ENCODE data around the gene ILF2.

ILF2 gene

GRCh38 chr1:153619171-153619570, 51.6 kb downstream of the ILF2 start:
- no peak for TF ChIP-seq CTCF (IDR thresholded peaks at IDR 0.05; ENCODE audit: control extremely low read depth, extremely low read depth, low read depth, missing control alignments)
- ChIA-PET CTCF (interaction anchor here (1.2 to 9.1 kb wide), 13 partner anchors 10 to 69 kb away, joined by 3 to 136 read pairs (median 6); partner anchors contain the start of genes S100A1 and S100A13), POLR2A (no interaction called here)
- no peak for DNase-seq (ENCODE audit: extremely low spot score)

- ChIA-PET CTCF (interaction anchor here (0.8 to 9.1 kb wide), 18 partner anchors 10 to 107 kb away, joined by 3 to 136 read pairs (median 6); partner anchors contain the start of genes S100A1 and S100A13), POLR2A (no interaction called here)
- DNase-seq (ENCODE audit: extremely low spot score) = peak; percentile 34
- peak; percentile 83 for TF ChIP-seq CTCF (IDR thresholded peaks at IDR 0.05; ENCODE audit: control extremely low read depth, extremely low read depth, low read depth, missing control alignments)
These were observed 53.1 kb downstream of the ILF2 start for GRCh38 chr1:153617663-153618062.

- TF ChIP-seq CTCF (IDR thresholded peaks at IDR 0.05; ENCODE audit: control extremely low read depth, extremely low read depth, low read depth, missing control alignments) = no peak
- peak; percentile 7 for DNase-seq (ENCODE audit: extremely low spot score)
- POLR2A ChIA-PET = no interaction called here
- CTCF ChIA-PET = interaction anchor here (0.8 to 9.1 kb wide), 17 partner anchors 9 to 106 kb away, joined by 3 to 136 read pairs (median 6); partner anchors contain the start of genes CHTOP, S100A1 and S100A13
These were observed 53.9 kb downstream of the ILF2 start for GRCh38 chr1:153616917-153617311.

GRCh38 chr1:153616144-153616916, 54.5 kb downstream of the ILF2 start, which contains the start of gene S100A14:
TSS of gene S100A14 (minus strand) at chr1:153616325. CDS start at chr1:153615858, 467 bp downstream.
- TF ChIP-seq CTCF (IDR thresholded peaks at IDR 0.05; ENCODE audit: control extremely low read depth, extremely low read depth, low read depth, missing control alignments) = no peak
- ChIA-PET CTCF (interaction anchor here (0.6 to 9.1 kb wide), 13 partner anchors 8 to 106 kb away, joined by 3 to 136 read pairs (median 5); partner anchors contain the start of genes CHTOP, S100A1 and S100A13), POLR2A (no interaction called here)
- DNase-seq (ENCODE audit: extremely low spot score) = peak; percentile 47

GRCh38 chr1:153615406-153615805, 55.4 kb downstream of the ILF2 start:
- ChIA-PET CTCF (interaction anchor here (0.6 to 9.1 kb wide), 13 partner anchors 8 to 372 kb away, joined by 3 to 136 read pairs (median 5); partner anchors contain the start of genes S100A1, S100A13 and S100A4), POLR2A (no interaction called here)
- DNase-seq (ENCODE audit: extremely low spot score) = peak; percentile 15
- no peak for TF ChIP-seq CTCF (IDR thresholded peaks at IDR 0.05; ENCODE audit: control extremely low read depth, extremely low read depth, low read depth, missing control alignments)

GRCh38 chr1:153614906-153615305, 55.9 kb downstream of the ILF2 start:
- DNase-seq (ENCODE audit: extremely low spot score) = peak; percentile 10
- no peak for TF ChIP-seq CTCF (IDR thresholded peaks at IDR 0.05; ENCODE audit: control extremely low read depth, extremely low read depth, low read depth, missing control alignments)
- CTCF ChIA-PET = interaction anchor here (0.8 to 9.1 kb wide), 11 partner anchors 9 to 372 kb away, joined by 3 to 136 read pairs (median 5); partner anchors contain the start of genes S100A1, S100A13 and S100A4
- POLR2A ChIA-PET = no interaction called here

All from GM10248 (cell line).